Stimulated activated memory B cell treated with anti-CD40 and anti-IgM and Interleukin-4, amounts not matched to agents 10 μg/mL and 1 μg/mL and 100 μg/mL, for 72 hours (primary cell): Measurements from ENCODE around the gene AACS.
A peak's percentile ranks its signal among the peaks of the same experiment; 100 is the strongest.
"Not testable (repeated sequence)": the region's sequence is repeated elsewhere in the genome, so short reads cannot be mapped to it uniquely, and the experiment has no call there.

ENCODE experiments used
- ATAC-seq: fragments of 150-1000 bp; cut with Tn5 transposase; 2 replicates; pipeline ENCODE4 v1.10.0; 2021
- H3K27ac Mint-ChIP-seq: one replicate; pipeline ENCODE4 v1.8.0; 2022; ENCODE audit warnings: mild to moderate bottlenecking, mixed read lengths
- H3K27me3 Mint-ChIP-seq: one replicate; pipeline ENCODE4 v1.8.0; 2022; ENCODE audit warnings: mixed read lengths
- H3K36me3 Mint-ChIP-seq: one replicate; pipeline ENCODE4 v1.8.0; 2022; ENCODE audit warnings: mixed read lengths
- H3K4me1 Mint-ChIP-seq: one replicate; pipeline ENCODE4 v1.8.0; 2022; ENCODE audit warnings: mixed read lengths
- H3K4me3 Mint-ChIP-seq: one replicate; pipeline ENCODE4 v1.8.0; 2022; ENCODE audit warnings: mild to moderate bottlenecking, moderate library complexity, mixed read lengths
- H3K9me3 Mint-ChIP-seq: one replicate; pipeline ENCODE4 v1.8.0; 2022; ENCODE audit warnings: mixed read lengths

AACS gene

DNA sequence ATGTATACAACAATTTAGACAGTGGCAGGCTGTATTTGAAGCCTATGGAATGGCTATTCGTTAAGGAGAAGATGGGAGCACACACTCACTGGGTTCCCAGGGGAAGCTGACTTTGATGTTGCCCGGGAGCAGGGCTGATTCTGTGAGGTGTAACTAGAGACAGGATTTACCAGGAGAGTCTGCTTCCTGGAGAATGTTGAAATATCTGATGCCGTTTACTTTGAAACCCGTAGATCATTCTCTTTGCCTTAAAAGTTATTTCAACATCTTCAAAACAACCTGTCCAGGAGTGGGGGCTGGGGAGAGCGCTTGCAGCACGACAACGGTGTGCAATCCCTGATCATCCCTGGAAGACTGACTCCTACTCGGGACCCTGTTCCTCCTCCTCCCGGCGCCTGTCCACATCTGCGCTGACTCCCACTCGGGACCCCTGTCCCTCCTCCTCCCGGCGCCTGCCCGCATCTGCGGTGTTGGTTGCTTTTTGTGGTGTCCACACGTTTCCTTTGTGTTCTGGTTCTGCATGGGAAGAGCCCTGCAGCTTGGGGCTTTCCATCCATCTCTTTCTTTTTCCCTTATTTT, 72.6 kb downstream of the AACS start:
- no peaks in the 10 kb centered on the region for H3K27me3 Mint-ChIP-seq
- H3K36me3 Mint-ChIP-seq, result peaks cover 40% of the 10 kb centered on the region
- ATAC-seq, result no peak
- no peaks in the 10 kb centered on the region for H3K4me1 Mint-ChIP-seq
- no peak overlapping the region for H3K27ac Mint-ChIP-seq
- no peak overlapping the region for H3K4me3 Mint-ChIP-seq
- no peaks in the 10 kb centered on the region for H3K9me3 Mint-ChIP-seq

DNA sequence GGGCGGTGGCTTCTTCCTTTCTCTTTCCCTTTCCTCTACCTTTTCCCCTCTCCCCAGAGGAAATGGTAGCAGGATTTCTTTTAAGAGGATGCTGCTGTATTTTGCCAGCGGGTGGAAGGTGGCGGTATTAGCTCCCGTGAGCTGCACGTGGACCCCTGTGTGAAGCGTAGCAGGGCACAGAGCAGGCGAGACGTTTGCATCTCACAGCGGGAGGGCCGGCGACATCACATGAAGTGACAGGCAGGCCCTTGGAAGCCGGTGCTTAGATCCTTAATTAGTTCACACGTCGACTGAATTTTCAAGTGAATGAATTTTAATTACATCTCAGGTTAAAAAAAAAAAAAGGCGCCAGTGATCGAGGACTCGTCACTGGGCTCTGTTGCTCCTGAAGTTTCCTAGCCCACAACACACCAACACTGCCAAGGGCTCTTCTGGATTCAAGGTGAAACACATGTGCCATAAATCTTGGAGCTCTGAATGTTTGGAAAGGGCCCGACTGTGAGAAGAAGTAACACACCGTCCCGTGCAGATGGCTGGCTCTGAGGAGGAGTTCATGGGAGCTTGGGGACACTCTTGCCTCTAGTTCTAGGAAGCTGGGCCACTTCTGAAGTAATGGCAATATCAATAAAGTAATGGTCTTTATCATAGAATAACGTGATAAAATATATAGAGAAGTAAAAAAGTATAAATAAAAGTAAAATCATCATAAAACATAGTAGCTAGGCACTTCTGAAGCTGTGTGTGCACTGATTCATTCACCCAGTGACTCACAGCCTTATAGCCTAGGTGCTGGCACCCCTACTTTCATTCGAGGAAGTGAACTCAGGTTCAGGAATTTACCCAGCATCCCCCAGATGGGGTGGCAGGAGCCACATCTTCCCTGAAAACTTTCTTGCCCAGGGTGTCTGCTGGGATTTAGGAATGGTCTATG, 75.3 kb downstream of the AACS start:
- no peak overlapping the region for H3K4me3 Mint-ChIP-seq
- no peaks in the 10 kb centered on the region for H3K27me3 Mint-ChIP-seq
- no peak overlapping the region for H3K27ac Mint-ChIP-seq
- no peak for ATAC-seq
- no peaks in the 10 kb centered on the region for H3K4me1 Mint-ChIP-seq
- peaks cover 23% of the 10 kb centered on the region for H3K36me3 Mint-ChIP-seq
- H3K9me3 Mint-ChIP-seq, result no peaks in the 10 kb centered on the region

DNA sequence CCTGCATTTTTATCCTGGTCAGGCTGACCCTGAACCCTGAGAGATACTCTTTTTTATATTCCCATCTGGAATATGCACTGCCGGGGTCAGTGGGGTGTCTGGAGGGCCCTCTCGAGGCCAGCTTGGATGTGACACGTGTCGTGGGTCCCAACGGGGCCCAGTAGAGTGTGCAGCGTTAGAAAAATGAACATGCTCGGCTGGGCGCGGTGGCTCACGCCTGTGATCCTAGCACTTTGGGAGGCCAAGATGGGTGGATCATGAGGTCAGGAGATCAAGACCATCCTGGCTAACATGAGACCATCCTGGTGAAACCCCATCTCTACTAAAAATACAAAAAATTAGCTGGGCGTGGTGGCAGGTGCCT, 76.0 kb downstream of the AACS start:
- not testable (repeated sequence) for H3K9me3 Mint-ChIP-seq, H3K27me3 Mint-ChIP-seq, H3K27ac Mint-ChIP-seq, H3K4me1 Mint-ChIP-seq, H3K4me3 Mint-ChIP-seq, ATAC-seq
- H3K36me3 Mint-ChIP-seq, result peaks cover 21% of the 10 kb centered on the region

DNA sequence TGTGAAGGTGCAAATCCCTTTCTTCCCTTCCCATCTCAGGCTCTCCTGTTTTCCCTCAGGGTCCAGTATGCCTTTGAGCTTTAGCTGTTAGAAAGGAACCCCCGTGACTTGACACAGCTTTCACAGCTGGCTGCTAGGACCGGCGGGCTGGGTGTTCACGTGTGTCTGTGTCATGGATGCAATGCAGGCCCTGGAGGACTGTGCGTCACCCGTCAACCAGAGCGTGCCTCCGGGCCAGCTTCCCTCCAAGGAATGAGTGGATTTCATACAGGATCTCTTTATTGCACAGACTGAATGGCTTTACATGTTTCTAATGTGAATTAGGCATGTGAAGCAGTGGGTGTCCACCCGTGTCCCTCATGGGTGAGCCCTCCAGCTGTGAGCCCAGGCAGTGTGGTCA, 77.4 kb downstream of the AACS start:
- H3K4me3 Mint-ChIP-seq, result no peak overlapping the region
- H3K36me3 Mint-ChIP-seq, result peaks cover 9% of the 10 kb centered on the region
- no peaks in the 10 kb centered on the region for H3K9me3 Mint-ChIP-seq
- ATAC-seq, result no peak
- peaks cover 8% of the 10 kb centered on the region for H3K4me1 Mint-ChIP-seq
- no peaks in the 10 kb centered on the region for H3K27me3 Mint-ChIP-seq
- H3K27ac Mint-ChIP-seq, result no peak overlapping the region

DNA sequence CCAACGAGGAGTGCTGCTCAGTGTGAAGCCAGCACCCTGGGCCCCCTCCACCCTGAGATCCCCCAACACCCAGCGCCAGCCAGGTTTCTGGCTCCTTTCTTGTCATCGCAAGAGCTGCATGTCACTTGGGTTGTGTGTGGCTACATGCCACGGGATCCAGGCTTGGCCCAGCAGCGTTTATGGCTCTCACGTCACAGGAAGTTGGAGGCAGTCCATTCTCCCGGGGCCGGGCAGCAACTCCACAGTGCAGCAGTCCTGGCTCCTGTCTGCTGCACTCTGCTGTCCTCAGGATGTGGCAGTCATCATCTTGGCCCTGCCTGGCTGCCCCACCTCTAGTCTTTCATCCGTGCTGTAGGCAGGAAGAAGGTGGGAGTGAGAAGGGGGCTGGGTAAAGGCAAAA, 78.3 kb downstream of the AACS start:
- no peaks in the 10 kb centered on the region for H3K36me3 Mint-ChIP-seq
- H3K4me1 Mint-ChIP-seq, result peaks cover 15% of the 10 kb centered on the region
- no peak overlapping the region for H3K27ac Mint-ChIP-seq
- no peak overlapping the region for H3K4me3 Mint-ChIP-seq
- no peaks in the 10 kb centered on the region for H3K27me3 Mint-ChIP-seq
- H3K9me3 Mint-ChIP-seq, result no peaks in the 10 kb centered on the region
- ATAC-seq, result no peak

DNA sequence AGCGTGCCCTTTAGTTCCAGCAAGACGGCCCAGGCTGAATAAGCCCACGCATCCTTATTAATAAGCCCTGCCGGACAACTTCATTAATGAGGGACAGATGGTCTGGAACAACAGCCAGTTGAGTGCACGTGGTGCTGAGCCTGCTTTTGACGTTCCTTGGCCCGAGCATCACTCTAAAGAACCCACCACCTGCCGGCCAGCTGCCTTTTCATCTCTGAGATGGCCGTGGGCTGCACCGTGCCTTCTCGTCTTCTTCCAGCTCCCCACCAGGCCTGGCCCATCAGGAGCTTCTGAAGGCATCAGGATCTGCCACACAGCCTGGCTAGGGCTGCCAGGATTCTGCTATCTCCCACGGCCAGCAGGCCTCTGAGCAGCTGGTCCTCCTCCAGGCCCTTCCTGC, 80.0 kb downstream of the AACS start:
- Mint-ChIP-seq H3K4me1 (peaks cover 29% of the 10 kb centered on the region), H3K4me3 (no peak overlapping the region), H3K36me3 (no peaks in the 10 kb centered on the region), H3K27ac (no peak overlapping the region), H3K27me3 (no peaks in the 10 kb centered on the region), H3K9me3 (no peaks in the 10 kb centered on the region)
- no peak for ATAC-seq

DNA sequence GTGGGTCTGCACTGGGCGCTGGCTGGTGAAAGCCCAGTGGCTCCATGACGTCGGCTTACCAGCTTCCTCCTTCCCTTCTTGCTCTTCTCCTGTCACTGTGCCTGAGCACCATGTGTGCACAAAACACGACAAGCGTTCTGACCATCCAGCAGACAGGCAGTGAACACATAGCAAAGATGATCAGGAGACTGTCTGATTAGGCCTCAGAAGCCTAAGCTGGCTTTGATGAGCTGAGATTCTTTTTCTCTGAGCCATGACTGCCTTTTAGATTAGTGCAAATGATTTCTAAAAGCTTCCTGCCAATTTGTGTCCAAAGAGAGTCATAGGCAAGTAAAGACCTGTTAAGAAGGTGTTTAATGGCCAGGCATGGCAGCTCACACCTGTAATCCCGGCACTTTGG, 83.1 kb downstream of the AACS start:
- Mint-ChIP-seq H3K9me3 (no peaks in the 10 kb centered on the region), H3K27ac (no peak overlapping the region), H3K4me1 (peaks cover 32% of the 10 kb centered on the region), H3K4me3 (no peak overlapping the region), H3K27me3 (no peaks in the 10 kb centered on the region), H3K36me3 (no peaks in the 10 kb centered on the region)
- ATAC-seq, result no peak

DNA sequence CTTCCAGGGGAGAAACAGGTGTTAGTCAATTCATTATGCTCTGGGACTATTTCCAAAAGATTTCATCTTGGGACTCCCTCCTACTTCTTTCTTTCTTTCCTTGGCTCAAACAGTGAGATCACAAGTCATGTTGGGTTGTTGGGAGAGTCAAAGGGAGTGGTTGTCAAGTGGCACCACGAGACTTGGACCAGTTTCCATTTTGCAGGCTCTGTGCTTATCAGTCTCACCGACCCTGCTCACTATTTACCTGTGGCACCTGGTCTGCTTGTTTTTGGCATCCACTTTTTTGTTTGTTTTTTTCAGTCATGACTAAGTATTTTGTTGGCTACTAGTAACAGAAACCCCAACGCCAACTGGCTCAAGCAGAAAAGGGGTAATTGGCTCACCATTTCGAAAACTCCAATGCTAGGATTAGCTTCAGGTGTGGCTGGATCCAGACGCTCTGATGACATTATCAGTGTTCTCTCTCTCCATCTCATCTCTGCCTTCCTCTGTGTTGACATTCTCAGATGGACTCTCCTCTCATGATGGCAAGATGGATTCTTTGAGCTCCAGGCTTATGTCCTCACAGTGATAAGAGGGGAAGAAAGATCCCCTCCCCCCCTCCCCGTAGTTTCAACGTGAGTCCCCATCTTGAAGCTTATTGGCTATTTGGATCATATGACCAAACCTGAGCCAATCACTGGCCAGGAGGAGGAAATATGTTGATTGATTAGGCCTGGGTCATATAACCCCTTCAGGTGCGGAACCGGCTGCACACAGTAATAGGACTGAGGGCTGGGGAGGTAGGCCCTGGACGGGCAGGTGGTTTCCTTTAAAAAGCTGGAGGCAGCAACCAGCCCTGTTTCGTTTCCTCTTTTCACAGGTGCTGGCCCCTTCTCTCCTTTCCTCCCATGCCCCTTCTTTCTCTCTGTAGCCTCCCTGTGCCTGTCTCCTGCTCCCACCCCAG, 84.2 kb downstream of the AACS start:
- Mint-ChIP-seq H3K4me1 (peaks cover 32% of the 10 kb centered on the region), H3K36me3 (no peaks in the 10 kb centered on the region), H3K27ac (peak overlapping the region; percentile 59), H3K9me3 (no peaks in the 10 kb centered on the region), H3K27me3 (no peaks in the 10 kb centered on the region), H3K4me3 (no peak overlapping the region)
- peak; percentile 89 for ATAC-seq

DNA sequence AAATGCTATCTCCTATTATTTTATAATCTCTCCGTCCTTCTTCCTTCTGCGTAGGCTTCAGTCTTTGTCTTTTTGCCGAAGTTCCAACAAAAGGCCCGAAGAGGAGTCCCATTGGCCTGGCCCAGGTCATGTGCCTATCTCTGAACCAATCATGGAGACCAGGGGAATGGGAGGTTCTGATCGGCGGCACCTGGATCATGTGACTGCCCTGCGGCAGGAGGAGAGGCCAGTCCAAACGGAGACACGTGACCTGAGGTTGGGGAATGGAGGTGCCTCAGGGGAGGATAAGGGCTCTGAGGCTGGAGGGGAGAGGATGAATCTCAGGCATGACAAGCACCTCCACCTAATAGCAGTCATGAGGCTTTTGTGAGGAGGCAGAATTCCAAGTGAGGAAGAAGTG, 86.0 kb downstream of the AACS start:
- H3K9me3 Mint-ChIP-seq, result no peaks in the 10 kb centered on the region
- H3K36me3 Mint-ChIP-seq, result no peaks in the 10 kb centered on the region
- H3K4me1 Mint-ChIP-seq, result peaks cover 28% of the 10 kb centered on the region
- no peak for ATAC-seq
- H3K27ac Mint-ChIP-seq, result no peak overlapping the region
- H3K27me3 Mint-ChIP-seq, result no peaks in the 10 kb centered on the region
- no peak overlapping the region for H3K4me3 Mint-ChIP-seq

DNA sequence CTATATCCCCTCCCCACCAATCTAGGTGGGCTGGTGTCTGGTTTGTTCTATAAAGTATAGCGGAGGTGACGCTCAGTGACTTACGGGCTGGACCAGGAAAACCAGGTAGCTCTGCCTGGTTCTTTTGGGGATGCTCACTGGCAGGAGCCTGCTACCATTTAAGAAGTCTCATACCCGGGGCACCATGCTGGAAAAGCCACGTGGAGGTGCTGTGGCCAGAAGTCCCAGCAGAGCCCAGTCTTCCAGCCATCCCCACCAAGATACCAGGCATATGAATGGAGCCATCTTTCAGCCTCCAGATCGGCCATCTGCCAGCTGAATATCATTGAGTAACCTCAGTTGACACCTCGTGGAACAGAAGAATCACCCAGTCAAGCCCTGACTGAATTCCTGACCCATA, 87.2 kb downstream of the AACS start:
- Mint-ChIP-seq H3K4me1 (peaks cover 23% of the 10 kb centered on the region), H3K36me3 (no peaks in the 10 kb centered on the region), H3K9me3 (no peaks in the 10 kb centered on the region), H3K4me3 (no peak overlapping the region), H3K27ac (no peak overlapping the region), H3K27me3 (no peaks in the 10 kb centered on the region)
- ATAC-seq, result no peak

DNA sequence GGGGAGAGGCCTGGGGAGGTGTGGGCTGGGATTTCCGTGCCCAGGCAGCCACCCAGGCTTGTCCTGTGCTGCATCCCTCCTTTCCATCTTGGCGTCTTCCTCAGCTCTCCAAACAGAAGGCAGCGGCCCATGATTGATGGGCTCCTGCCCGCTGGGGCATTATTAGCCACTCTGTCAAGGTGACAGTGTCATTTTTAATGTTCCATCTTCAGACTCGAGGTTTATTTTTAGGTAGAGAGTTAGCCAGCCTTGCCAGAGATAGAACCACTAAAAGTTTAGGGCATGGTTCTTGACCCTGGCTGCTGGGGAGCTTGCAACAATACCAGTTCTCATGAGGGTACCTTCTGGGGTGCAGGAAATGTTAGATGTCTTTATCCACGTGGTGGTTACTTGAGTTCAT, 90.1 kb downstream of the AACS start:
- peaks cover 1% of the 10 kb centered on the region for H3K4me1 Mint-ChIP-seq
- no peak overlapping the region for H3K27ac Mint-ChIP-seq
- H3K4me3 Mint-ChIP-seq, result no peak overlapping the region
- H3K9me3 Mint-ChIP-seq, result no peaks in the 10 kb centered on the region
- no peaks in the 10 kb centered on the region for H3K27me3 Mint-ChIP-seq
- H3K36me3 Mint-ChIP-seq, result no peaks in the 10 kb centered on the region
- ATAC-seq, result no peak

DNA sequence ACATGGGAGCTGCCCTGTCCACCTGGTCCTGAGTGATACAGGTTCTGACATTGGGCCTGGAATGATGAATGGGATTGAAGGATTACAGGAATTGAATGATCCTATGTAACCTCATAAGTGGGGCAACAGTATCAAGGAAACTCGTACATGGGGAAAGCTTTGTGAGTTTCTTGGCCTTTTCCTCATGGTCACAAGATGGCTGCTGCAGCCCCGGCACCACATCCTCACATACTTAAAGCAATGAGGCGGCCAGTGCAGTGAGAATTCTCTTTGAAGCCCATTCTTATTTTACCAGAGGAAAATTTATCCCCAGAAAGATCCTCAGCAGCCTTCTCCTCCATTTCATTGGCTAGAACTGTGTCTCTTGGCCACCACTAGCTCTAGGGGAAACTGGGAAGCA, 91.9 kb downstream of the AACS start:
- no peaks in the 10 kb centered on the region for H3K27me3 Mint-ChIP-seq
- no peak overlapping the region for H3K4me3 Mint-ChIP-seq
- peaks cover 7% of the 10 kb centered on the region for H3K4me1 Mint-ChIP-seq
- ATAC-seq, result no peak
- peaks cover 3% of the 10 kb centered on the region for H3K9me3 Mint-ChIP-seq
- no peaks in the 10 kb centered on the region for H3K36me3 Mint-ChIP-seq
- H3K27ac Mint-ChIP-seq, result no peak overlapping the region

DNA sequence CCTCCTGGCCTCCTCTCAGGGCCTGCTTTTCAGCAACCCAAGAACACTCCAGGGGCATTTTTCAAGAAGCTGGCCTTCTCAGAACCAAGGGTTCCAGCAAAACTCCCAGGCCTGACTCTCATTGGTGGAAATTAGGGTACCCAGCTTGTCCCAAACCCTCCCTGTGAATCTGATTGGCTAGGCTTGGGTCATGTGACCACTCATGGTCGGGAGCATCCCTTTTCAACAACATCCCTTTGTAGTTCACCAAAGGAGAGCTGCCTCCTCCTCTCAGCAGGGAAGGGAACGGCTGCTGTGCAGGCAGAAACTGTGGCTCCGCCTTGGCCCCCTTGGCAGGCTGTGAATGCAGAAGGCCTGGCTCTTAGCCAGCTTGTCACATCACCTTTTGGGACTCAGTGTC, 94.5 kb downstream of the AACS start:
- no peak overlapping the region for H3K4me3 Mint-ChIP-seq

DNA sequence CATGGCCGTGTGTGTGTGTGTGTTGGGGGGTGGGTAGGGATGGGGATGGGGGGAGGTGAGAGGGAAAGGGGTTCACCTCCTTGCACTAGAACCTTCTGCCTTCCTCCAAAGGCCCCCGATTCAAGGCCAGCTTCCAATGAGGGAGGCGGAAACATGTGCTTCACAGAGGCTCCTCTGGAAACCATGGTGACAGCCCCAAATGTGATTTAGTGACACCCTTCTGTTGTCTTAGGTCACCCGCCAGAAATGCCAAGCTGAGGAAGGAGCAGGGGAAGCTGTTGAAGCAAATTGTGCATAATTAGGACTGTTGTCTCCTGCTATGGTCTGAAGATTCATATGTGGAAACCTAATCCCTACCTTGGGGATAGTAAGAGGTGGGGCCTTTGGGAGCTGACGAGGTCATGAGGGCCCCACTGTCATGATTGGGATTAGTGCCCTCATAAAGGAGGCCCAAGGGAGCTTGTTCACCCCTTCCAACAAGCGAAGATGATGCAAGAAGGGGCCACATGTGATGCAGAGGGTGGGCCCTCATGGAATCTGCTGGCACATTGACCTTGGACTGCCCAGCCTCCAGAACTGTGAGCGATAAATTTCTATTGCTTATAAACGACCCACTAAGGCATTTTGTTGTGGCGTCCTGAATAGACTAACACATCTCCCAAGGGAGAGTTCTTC, 95.2 kb downstream of the AACS start:
- H3K4me3 Mint-ChIP-seq, result no peak overlapping the region
- no peak for ATAC-seq
- no peak overlapping the region for H3K27ac Mint-ChIP-seq
- no peaks in the 10 kb centered on the region for H3K36me3 Mint-ChIP-seq
- peaks cover 3% of the 10 kb centered on the region for H3K9me3 Mint-ChIP-seq
- peaks cover 7% of the 10 kb centered on the region for H3K4me1 Mint-ChIP-seq
- H3K27me3 Mint-ChIP-seq, result no peaks in the 10 kb centered on the region

More for the DNA sequence above, 94.5 kb downstream of the AACS start:
- Mint-ChIP-seq H3K9me3 (peaks cover 3% of the 10 kb centered on the region), H3K27ac (no peak overlapping the region), H3K4me1 (peaks cover 7% of the 10 kb centered on the region), H3K36me3 (no peaks in the 10 kb centered on the region), H3K27me3 (no peaks in the 10 kb centered on the region)
- ATAC-seq, result no peak

DNA sequence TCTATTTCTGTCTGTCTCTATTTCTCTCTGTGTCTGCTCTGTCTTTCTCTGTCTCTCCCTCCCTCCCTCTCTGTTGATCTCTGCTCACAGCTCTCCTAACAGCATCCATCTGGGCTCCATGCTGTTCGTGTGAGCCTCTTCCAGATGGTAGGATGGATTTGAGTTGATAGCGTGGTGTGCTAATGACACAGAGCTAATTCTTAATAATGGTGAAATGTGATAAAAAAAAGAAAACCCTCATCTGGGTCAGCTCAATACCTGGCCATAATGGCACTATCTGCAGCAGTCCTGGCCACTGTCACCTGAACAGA, 96.4 kb downstream of the AACS start:
- H3K4me1 Mint-ChIP-seq, result peaks cover 7% of the 10 kb centered on the region
- peaks cover 3% of the 10 kb centered on the region for H3K9me3 Mint-ChIP-seq
- H3K4me3 Mint-ChIP-seq, result no peak overlapping the region
- no peaks in the 10 kb centered on the region for H3K36me3 Mint-ChIP-seq
- no peak for ATAC-seq
- H3K27me3 Mint-ChIP-seq, result peaks cover 3% of the 10 kb centered on the region
- H3K27ac Mint-ChIP-seq, result no peak overlapping the region
